Stimulated activated CD4-positive, alpha-beta T cell treated with anti-CD3 and anti-CD28 coated beads, TNF-alpha, amount 100 ng/mL, for 24 hours (primary cell): Measurements from ENCODE around the gene COL18A1.
A peak's percentile ranks its signal among the peaks of the same experiment; 100 is the strongest.

Source experiments
- DNase-seq, 3 experiments: peaks; one replicate each; pipeline ENCODE4 v3.0.0-alpha.2; 2020; ENCODE audit warnings: low read depth in 3 of 3

COL18A1 gene

GRCh38 chr21:45468051-45468970, 63.3 kb downstream of the COL18A1 start:
- no peak for DNase-seq

DNA sequence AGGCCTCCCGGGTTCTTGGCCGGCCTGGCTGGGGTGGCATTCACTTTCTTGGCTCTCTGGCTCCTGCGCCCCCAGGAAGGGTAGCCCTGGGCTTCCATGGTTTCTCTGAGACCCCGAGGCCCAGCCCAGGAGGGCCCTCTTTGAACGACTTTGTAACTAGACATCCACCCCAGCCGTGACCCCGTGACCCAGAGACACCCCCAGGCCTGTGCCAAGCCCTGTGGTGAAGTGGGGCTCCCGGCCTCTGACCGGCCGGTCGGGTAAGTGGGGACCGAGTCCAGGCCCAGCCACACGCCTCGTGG, 64.0 kb downstream of the COL18A1 start:
- no peak for DNase-seq

GRCh38 chr21:45469273-45470086, 64.5 kb downstream of the COL18A1 start:
- DNase-seq = no peak

DNA sequence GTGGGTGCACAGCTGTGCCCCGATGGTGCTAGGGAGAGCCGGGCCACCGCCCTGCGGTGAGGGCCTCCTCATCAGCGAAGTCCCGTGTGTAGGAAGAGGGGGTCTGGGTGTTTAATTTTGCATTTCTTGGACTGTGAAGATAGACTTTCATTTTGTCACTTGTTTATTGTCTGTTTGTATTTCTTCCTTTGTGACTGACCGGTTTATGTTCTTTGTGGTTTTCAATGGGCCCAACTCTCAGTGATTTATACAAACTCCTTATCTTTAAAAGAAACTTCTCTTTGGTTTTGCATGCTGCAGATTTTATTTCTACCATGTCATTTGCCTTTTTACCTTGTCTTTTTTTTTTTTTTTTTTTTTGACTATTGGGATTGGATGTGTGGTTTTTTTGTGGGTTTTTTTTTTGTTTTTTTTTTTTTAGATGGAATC, 65.1 kb downstream of the COL18A1 start:
- no peak for DNase-seq

DNA sequence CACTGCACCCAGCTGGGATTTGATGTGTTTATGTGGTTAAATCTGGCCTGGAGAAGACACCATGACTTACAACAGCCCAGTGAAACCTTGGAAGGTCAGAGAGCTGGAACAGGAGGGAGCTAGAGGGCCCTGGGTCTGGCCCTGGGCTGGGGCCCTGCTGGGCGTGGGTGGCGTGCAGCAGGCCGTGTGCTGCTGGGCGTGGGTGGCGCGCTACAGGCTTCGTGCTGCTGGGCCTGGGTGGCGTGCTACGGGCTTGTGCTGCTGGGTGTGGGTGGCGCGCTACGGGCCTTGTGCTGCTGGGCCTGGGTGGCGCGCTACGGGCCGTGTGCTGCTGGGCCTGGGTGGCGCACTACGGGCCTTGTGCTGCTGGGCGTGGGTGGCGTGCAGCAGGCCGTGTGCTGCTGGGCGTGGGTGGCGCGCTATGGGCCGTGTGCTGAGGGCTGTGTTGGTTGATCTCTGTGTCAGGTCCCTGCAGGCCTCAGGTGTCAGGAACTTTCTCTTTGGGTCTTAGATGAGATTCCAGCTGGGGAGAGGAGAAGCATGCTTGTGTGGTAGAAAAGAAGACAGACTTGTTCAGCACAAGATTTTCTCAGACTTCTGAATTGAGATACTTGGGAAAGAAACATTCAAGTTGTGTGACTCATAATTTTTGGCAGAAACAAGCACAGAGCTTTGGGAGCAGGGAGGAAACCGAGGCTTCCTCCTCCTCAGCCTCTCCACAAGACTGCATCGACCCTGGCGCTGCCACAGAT, 66.0 kb downstream of the COL18A1 start:
- DNase-seq = peak in 2 of 3 experiments; percentile 5 to 51

DNA sequence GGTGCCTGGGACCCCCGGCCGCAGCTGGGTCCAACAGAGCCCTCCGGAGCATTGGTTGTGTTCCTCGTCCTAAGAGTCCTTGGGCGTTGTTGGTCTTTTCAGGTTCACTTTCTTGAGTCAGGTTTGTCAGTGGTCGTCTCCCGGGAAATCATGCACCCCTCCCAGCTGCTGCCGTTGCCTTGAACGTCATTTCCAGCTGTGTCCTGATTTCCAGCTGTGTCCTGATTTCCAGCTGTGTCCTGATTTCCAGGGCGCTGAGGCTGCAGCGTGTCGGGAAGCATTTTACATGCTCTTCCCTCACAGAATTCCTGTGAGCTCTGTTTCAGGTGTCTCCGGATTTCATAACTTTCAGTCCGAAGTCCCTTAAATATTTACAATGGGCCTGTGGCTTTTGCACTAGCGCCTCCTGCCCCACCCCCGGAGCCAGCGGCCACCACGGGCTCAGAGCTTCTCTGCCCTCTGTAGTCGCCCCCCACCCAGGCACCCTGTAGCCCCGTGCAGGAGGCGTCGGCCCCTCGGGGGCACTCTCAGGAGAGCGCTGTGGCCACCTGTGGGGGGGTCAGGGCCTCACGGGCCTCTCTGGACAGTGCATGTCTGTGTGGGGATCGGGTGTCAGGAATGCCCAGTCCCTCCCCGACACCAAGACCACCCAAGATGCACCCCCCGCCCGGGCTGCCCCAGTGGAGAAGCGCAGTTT, 66.7 kb downstream of the COL18A1 start:
- DNase-seq = no peak

DNA sequence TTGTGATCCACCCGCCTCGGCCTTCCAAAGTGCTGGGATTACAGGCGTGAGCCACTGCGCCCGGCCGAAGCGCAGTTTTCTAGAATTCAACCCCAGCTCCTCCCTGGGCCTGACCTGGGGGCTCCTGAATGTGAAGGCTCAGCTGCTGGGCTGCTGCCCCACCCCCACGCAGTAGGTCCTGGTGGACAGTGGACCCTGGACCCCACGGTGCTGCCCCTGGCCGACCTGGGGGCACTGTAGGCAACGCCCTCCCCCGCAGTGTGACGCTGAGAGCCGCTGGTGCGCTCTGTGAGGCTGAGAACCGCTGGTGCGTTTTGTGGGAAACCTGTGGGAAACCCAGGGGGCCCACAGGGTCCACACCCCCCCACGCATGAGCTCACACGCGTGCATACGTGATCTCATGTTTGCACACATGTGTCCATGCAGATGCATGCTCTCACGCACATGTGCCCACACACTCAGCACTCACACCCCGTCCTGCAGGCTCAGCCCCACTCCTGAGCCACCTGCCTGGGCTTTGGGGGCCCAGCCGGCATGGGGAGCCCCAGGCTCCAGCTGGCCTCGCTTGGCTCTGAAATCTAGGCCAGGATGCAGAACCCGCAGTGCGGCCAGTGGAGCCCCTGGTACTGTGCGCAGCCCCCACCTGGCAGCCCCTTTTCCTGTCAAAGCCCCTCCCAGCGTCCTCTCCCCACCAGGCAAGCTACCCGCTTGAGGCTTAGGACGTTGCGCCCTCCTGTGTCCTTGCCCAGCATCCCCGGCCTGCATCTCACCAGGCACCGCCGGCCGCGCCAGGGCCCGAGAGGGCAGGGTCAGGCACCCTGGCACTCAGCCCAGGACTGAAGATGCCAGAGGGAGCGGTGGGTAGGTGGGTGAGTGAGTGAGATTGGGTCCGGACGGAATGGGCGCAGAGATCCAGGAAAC, 67.7 kb downstream of the COL18A1 start:
- no peak for DNase-seq

GRCh38 chr21:45473496-45474322, 68.7 kb downstream of the COL18A1 start:
- DNase-seq = no peak

DNA sequence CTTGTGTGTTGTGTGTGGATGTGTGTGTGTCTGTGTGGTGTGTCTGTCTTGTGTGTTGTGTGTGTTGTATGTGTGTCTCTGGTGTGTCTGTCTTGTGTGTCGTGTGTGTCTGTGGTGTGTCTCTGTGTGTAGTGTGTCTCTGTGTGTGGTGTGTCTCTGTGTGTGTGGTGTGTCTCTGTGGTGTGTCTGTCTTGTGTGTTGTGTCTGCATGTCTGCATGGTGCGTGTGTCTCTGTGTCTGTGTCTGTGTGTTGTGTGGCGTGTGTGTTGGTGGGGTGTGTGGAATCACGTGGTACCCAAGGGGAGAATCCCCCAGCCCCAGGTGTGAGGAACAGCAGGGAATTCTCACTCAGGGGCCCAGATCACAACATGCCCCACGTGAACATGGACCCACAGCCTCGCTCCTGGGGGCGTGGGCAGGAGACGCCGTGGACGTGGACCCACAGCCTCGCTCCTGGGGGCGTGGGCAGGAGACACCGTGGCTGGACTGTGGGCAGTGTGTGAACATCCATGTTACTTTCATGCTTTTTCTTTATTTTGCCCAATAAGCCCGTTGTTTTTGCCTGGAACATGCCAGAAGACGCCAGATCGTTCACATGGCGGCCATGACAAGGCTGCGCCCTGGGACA, 69.5 kb downstream of the COL18A1 start:
- DNase-seq = no peak

- DNase-seq = no peak
These were observed 70.2 kb downstream of the COL18A1 start for GRCh38 chr21:45475004-45475685.

GRCh38 chr21:45475797-45476570, 71.0 kb downstream of the COL18A1 start:
- DNase-seq = no peak

DNA sequence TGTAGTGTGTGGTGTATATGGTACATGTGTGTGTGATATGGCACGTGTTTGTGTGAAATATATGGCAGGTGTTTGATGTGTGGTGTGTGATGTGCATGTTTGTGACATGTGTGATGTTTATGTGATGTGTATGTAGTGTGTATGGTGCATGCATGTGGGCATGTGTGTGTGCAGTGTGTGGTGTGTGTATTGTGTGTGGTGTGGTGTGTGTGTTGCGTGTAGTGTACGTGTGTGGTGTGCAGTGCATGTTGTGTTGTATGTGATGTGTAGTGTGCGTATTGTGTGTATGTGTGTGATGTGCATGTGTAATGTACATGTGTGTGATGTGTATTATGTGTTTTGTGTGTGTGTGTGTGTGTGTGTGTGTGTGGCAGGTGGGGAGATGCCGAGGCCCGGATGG, 71.6 kb downstream of the COL18A1 start:
- DNase-seq = no peak

DNA sequence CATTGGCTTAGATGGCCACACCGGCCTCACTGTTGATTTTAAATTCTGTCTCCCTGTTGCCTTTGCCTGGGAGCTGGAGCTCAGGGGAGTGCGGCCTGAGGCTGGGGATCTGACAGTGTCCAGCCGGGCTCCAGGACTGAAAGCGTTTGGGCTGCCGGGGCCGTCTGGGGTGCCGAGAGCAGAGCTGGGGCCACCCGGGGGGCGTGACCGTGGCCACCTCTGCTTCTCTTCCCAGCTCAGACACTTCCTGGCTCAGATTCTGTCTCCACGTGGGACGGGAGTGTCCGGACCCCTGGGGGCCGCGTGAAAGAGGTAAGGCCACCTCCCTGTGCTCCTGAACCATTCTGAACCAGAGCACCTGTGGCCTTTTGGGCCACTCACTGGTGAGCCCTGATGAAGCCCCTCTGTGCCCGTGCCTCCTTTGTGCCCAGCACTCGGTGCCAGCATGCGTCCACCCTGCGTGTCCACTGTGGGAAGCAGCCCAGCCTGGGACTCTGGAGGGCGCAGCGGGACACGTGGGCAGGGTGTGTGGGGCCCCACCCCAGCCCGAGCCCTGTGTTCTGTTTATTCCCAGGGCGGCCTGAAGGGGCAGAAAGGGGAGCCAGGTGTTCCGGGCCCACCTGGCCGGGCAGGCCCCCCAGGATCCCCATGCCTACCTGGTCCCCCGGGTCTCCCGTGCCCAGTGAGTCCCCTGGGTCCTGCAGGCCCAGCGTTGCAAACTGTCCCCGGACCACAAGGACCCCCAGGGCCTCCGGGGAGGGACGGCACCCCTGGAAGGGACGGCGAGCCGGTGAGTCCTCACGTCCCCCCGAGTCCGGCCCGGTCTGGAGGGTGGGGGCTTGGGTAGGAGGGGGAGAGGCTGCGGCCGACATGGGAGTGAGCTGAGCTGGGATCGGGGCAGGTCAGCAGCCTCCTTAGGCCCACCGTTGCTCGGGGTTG, 72.5 kb downstream of the COL18A1 start:
- DNase-seq = no peak

DNA sequence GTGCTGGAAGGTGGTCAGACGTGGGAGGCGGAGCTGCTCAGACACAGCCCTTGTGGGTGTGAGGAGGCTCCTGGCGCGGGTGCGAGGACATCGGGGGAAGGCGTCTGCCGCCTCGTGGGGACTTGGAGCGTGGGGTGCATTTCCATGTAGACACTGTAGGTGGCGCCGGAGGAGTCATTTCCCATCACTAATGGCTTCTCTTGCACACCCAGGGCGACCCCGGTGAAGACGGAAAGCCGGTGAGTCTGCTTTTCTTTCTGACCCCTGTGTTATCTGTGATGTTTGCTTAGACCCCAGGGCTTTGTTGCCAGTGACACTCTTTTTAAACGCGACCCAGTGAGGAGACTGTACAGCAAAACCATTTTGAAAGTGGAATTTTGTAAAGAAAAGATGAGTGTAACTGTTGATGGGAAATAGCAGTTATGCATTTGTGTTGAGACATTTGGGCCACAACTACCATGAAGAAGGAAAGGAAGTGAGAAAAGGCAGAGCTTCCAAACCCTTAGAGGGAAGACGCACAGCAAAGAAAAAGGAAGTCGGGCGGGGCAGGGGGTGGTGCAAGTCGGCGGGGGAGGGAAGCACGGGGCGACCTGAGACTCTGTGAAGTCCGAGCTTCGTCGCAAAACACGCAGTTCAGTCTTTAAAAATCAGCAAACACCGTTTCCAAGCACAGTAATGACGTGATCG, 73.3 kb downstream of the COL18A1 start:
- peak; percentile 63 to 79 (median 75) for DNase-seq

DNA sequence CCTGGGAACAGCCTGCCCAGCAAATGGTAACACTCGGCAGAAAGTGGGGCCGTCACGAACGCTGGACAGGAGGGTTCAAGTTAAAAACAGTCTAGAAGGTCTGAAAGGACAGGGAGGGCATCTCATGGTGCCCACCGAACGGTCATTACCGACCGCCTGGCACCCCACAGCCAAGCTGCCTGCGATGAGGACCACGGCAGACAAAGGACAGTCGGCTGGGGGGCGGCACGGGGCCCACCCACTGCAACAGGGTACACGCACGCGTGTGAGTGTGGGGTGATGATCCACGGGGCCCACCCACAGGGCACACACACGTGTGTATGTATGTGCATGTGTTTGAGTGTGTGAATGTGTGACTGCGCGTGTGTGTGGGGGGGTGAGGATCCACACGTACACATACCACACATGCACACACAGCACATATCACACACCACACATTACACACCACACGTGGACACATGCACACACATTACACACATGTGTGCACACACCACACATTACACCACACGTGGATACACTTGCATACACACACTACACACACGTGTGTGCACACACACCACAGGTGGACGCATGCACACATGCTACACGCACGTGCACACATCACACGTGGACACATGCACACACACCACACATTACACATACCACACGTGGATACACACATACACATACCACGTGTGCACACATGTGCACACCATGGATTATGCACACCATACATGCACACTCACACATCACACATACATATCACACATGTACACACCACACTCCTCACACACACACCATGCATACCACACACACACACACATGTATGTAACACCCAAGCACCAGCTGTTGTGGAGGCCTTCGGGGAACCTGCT, 74.1 kb downstream of the COL18A1 start:
- DNase-seq = no peak
